Ishikawa (cell line): ENCODE data around the gene SPX.

Source experiments
- CEBPB ChIP-seq: IDR thresholded peaks from 2 replicates; pipeline ENCODE4 v1.6.1; 2012
- CREB1 ChIP-seq: IDR thresholded peaks from 2 replicates; pipeline ENCODE4 v1.6.1; 2012; ENCODE audit warnings: low read depth
- EGR1 ChIP-seq: IDR thresholded peaks from 2 replicates; pipeline ENCODE4 v1.6.1; 2012
- EP300 ChIP-seq: IDR thresholded peaks from 2 replicates; pipeline ENCODE4 v1.6.1; 2012; ENCODE audit warnings: borderline replicate concordance
- FOXM1 ChIP-seq: IDR thresholded peaks from 2 replicates; pipeline ENCODE4 v1.6.1; 2012; ENCODE audit warnings: low read depth, borderline replicate concordance
- NFIC ChIP-seq: IDR thresholded peaks from 2 replicates; pipeline ENCODE4 v1.6.1; 2012
- RAD21 ChIP-seq: IDR thresholded peaks from 2 replicates; pipeline ENCODE4 v1.6.1; 2012; ENCODE audit warnings: low read depth
- TAF1 ChIP-seq: IDR thresholded peaks from 2 replicates; pipeline ENCODE4 v1.6.1; 2012; ENCODE audit warnings: low read depth, mild to moderate bottlenecking
- TCF12 ChIP-seq: IDR thresholded peaks from 2 replicates; pipeline ENCODE4 v1.6.1; 2012; ENCODE audit warnings: low read depth
- TEAD4 ChIP-seq: IDR thresholded peaks from 2 replicates; pipeline ENCODE4 v1.6.1; 2012
- YY1 ChIP-seq: IDR thresholded peaks from 2 replicates; pipeline ENCODE4 v1.6.1; 2012; ENCODE audit warnings: low read depth
- ZBTB7A ChIP-seq: IDR thresholded peaks from 2 replicates; pipeline ENCODE4 v1.6.1; 2012; ENCODE audit warnings: low read depth
- TF ChIP-seq, protein P1 (sequence below): IDR thresholded peaks from 2 replicates; pipeline ENCODE4 v1.6.1; 2012
- TF ChIP-seq, protein P2 (sequence below): IDR thresholded peaks from 2 replicates; pipeline ENCODE4 v1.6.1; 2012
- TF ChIP-seq, protein P3 (sequence below): IDR thresholded peaks from 2 replicates; pipeline ENCODE4 v1.6.1; 2012; ENCODE audit warnings: low read depth, mild to moderate bottlenecking

The SPX gene

DNA sequence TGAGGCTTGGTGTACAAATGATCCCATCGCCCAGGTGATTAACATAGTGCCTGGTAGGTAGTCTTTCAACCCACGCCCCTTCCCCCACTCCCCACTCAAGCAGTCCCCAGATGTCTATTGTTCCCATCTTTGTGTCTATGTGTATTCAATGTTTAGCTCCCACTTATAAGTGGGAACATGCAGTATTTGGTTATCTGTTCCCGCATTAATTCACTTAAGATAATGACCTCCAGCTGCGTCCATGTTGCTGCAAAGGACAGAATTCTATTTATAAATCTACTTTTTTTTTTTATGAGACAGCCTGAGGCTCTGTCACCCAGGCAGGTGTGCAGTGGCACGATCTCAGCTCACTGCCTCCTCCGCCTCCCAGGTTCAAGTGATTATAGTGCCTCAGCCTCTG is 15.7 kb downstream of the SPX start:
- TF ChIP-seq, protein P1, sequence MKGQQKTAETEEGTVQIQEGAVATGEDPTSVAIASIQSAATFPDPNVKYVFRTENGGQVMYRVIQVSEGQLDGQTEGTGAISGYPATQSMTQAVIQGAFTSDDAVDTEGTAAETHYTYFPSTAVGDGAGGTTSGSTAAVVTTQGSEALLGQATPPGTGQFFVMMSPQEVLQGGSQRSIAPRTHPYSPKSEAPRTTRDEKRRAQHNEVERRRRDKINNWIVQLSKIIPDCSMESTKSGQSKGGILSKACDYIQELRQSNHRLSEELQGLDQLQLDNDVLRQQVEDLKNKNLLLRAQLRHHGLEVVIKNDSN: no peak
- no peak for TF ChIP-seq EGR1
- TF ChIP-seq TEAD4: no peak
- TF ChIP-seq, protein P2, sequence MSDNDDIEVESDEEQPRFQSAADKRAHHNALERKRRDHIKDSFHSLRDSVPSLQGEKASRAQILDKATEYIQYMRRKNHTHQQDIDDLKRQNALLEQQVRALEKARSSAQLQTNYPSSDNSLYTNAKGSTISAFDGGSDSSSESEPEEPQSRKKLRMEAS: no peak
- no peak for TF ChIP-seq ZBTB7A
- TF ChIP-seq CEBPB: no peak
- TF ChIP-seq NFIC: no peak
- TF ChIP-seq YY1: no peak
- no peak for TF ChIP-seq RAD21
- no peak for TF ChIP-seq CREB1
- no peak for TF ChIP-seq EP300
- no peak for TF ChIP-seq TCF12
- TF ChIP-seq FOXM1: no peak
- no peak for TF ChIP-seq TAF1

DNA sequence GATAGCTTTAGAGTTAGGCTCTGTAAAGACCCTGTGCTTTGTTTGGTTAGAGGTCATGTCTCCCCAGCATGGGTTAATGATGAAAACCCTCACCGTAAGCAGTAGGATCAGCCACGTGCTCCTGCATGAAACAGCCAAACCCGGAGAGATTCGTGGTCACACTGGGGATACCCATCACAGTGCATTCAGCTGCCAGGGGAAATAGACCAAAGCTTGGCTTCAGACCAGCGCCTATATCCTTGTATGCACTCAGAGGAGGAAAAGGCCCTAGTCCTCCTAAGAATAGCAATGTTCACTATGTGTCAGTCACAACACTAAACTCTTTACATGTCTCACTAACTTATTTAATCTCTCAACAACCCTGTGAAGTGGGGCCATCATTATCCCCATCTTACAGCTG is 16.3 kb downstream of the SPX start:
- TF ChIP-seq RAD21: no peak

DNA sequence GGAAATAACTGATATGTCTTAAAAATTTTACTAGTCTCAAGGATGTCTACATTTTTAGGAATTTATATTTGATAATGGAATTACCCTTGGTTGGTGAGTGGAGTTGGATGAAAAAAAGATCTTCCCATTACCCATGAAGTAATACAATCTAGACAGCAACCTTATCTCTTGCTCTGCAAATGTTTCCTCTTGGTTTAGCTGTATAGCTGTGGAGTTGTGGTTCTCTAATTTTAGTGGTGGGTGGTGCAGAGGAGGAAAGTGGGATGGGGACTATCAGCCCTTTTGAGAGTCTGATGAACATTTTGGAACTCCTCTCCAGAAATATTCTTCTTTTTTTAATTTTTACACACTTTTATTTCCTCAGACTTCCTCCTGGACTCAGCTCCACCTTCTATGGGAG is 17.1 kb downstream of the SPX start:
- no peak for TF ChIP-seq RAD21
- TF ChIP-seq CREB1: no peak
- TF ChIP-seq FOXM1: no peak

DNA sequence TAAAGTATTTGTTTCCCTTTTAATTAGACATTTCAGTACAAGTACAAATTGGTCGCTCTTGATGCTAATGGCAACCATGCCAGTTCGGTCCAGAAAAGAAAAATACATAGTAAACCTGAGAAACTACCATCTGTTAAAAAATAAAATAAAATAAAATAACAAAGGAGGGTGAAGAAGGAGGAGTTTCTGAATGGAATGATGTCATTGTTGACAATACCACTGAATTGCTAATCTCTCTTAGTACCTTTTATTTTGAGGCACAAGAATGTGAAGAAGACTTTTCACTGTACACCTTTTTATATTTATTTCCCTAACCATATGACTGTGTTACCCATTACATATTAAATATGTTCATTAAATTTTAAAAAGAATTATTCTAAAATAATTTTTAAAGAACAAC is 19.5 kb downstream of the SPX start:
- TF ChIP-seq RAD21: no peak
- TF ChIP-seq TAF1: no peak
- TF ChIP-seq YY1: no peak
- TF ChIP-seq, protein P2: no peak
- no peak for TF ChIP-seq FOXM1
- no peak for TF ChIP-seq EGR1
- TF ChIP-seq TEAD4: no peak
- TF ChIP-seq, protein P1: no peak
- TF ChIP-seq NFIC: no peak
- TF ChIP-seq TCF12: no peak
- no peak for TF ChIP-seq CEBPB
- TF ChIP-seq ZBTB7A: no peak

DNA sequence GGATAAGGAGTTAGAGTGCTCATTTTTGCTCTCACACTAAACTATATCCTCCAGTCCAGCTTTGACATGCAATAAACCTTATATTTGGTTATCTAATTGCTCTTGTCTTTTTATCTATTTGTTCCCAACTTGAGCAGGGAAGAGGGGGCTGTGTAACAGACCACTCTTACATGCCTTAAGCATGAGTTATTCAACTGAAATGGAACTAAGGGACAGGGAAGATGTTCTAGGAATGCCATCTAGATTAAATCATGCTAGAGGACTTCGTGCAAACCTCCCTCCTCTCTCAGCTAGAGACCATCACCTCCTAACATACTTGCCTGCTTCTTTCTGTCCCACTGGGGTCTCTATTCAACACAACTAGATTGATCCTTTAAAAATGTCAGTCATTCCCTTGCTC is 20.6 kb downstream of the SPX start:
- TF ChIP-seq, protein P1: no peak
- TF ChIP-seq FOXM1: no peak

DNA sequence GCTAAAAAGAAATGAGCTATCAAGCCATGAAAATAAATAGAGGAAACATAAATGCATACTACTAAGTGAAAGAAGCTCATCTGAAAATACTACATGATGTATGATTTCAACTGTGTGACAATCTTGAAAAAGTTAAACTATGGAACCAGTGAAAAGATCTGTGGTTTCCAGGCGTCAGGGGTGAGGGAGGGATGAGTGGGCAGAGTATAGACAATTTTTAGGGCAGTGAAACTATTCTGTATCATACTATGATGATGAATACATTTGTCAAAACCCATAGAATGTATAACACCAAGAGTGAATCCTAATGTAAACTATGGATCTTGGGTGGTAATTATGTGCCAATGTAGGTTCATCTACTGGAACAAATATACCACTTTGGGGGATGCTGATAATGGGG is 21.3 kb downstream of the SPX start:
- TF ChIP-seq TCF12 (no peak), CEBPB (no peak), CREB1 (no peak), TAF1 (no peak), NFIC (no peak), FOXM1 (no peak), RAD21 (no peak), EP300 (no peak), EGR1 (no peak), YY1 (no peak), ZBTB7A (no peak)
- TF ChIP-seq, protein P3, sequence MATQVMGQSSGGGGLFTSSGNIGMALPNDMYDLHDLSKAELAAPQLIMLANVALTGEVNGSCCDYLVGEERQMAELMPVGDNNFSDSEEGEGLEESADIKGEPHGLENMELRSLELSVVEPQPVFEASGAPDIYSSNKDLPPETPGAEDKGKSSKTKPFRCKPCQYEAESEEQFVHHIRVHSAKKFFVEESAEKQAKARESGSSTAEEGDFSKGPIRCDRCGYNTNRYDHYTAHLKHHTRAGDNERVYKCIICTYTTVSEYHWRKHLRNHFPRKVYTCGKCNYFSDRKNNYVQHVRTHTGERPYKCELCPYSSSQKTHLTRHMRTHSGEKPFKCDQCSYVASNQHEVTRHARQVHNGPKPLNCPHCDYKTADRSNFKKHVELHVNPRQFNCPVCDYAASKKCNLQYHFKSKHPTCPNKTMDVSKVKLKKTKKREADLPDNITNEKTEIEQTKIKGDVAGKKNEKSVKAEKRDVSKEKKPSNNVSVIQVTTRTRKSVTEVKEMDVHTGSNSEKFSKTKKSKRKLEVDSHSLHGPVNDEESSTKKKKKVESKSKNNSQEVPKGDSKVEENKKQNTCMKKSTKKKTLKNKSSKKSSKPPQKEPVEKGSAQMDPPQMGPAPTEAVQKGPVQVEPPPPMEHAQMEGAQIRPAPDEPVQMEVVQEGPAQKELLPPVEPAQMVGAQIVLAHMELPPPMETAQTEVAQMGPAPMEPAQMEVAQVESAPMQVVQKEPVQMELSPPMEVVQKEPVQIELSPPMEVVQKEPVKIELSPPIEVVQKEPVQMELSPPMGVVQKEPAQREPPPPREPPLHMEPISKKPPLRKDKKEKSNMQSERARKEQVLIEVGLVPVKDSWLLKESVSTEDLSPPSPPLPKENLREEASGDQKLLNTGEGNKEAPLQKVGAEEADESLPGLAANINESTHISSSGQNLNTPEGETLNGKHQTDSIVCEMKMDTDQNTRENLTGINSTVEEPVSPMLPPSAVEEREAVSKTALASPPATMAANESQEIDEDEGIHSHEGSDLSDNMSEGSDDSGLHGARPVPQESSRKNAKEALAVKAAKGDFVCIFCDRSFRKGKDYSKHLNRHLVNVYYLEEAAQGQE: no peak
- TF ChIP-seq, protein P2: no peak
- TF ChIP-seq, protein P1: no peak

DNA sequence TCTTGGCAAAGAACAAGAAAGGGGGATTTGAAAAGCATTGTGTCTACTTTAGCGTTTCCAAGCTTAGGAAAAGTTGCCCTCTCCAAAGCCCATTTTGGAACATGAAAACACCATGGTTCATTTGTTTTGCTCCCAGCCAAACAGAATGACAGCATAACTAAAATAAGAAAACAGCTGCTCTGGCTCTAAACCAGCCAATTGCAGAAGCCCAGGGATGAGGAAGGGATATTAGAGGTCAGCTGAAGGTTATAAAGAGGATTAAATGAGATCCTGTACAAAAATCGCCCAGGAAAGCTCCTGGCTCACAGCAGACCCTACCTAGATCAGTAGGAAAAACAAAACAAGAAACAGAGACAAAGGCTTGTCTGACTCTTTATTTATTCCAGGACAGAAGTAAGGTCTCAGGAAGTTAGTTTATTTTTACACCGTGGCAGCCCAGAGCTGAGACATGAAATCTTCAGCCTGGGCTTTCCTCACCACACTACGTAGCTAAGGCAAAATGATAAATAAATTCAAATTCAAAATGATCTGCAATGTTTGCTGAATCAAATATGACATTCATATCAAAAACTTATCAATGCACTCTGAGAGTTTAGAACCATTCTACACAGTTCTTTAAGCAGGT is 25.9 kb downstream of the SPX start:
- TF ChIP-seq CREB1 (no peak), CEBPB (no peak), EP300 (no peak), EGR1 (no peak), NFIC (no peak), YY1 (no peak), RAD21 (no peak), ZBTB7A (no peak), TEAD4 (no peak), TAF1 (no peak), TCF12 (no peak)
- TF ChIP-seq, protein P3: no peak
- TF ChIP-seq, protein P1: no peak
- TF ChIP-seq, protein P2: no peak
